PC-9 (cell line): ENCODE data around the gene TSHZ3.

Source experiments
- CTCF ChIP-seq: fragments of 200-600 bp; sonication (generic); conservative IDR thresholded peaks from 2 replicates; pipeline ENCODE4 v1.6.1; 2017; ENCODE audit warnings: mixed run types, antibody characterized with exemption, mild to moderate bottlenecking, moderate library complexity
- EZH2 ChIP-seq: fragments of 200-600 bp; sonication (generic); IDR thresholded peaks from 2 replicates; pipeline ENCODE4 v1.8.0; 2017; ENCODE audit warnings: antibody characterized with exemption, low read depth

GRCh38 chr19:31329819-31330218, 19.4 kb downstream of the TSHZ3 start:
- TF ChIP-seq EZH2 (no peak), CTCF (no peak)
